ENCODE measurements around the gene CD84.
"Not testable (repeated sequence)": the region's sequence is repeated elsewhere in the genome, so short reads cannot be mapped to it uniquely, and the experiment has no call there.

The CD84 gene

GRCh38 chr1:160608941-160609340, 29.6 kb upstream of the CD84 start:
- FAIRE-seq = no peak

DNA sequence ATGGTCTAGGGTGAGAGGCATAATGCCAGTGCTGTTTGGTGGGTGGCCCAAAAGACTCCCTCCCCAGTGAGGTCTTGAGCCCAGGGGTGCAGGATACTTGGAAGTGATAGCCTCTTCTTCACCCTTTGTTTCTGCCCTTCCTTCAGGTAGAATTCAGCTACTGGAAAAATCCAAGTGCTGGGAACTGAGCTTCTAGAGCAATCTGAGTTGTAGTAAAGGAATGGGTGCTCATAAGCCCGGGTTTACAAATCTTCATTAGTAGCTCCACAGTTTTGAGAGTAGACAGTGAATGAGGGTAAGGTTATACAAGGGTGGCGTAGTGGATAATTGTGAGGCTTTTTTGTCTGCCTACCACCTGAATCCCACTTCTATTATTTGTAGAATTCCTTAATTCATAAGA, 29.2 kb upstream of the CD84 start:
- FAIRE-seq = no peak

GRCh38 chr1:160608057-160608456, 28.8 kb upstream of the CD84 start:
- no peak for FAIRE-seq

DNA sequence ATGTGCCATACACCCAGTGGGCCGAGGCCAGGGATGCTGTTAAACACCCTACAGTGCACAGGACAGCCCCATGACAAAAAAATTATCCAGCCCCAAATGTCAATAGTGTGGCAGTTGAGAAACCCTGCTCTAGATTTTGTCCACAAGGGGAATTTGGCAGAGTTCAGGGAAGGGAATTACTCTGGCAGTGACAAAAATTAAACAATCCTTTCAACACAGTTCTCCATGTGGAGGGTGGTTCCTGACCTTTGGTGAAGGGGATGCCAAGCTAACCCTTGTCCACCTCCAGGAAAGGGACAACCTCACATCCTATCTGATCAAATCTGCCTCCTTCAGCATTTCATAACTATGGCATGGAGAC, 28.4 kb upstream of the CD84 start:
- FAIRE-seq = no peak

DNA sequence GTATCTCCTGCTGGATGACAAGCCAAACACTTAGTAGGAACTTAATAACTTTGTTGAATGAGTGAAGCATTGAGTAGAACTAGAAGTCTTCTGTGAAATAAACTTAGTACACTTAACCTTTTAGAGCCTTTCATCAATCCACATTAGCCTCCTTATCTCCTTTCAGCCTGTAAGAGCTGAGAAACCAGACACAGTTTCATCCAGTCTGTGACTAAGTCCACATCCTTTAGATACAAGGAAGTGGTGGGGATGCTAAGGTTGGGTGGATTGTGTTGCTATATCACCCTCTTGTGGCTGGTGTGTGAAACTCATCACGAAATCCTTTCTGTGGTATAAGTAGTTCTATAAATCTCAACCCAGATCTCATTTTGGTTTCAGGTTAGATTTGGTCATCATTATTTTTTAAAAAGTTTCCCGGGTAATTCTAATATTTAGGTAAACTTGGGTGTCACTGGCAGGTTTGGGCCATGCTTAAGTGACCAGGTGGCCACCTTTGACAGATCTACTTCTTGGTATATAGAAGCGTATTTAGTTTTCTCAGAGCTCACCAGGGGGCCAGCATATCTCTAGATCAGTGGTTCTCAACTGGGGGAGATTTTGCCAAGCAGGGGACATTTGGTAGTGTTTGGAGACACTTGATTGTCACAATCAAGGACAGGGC, 27.8 kb upstream of the CD84 start:
- no peak for FAIRE-seq

GRCh38 chr1:160606611-160607010, 27.3 kb upstream of the CD84 start:
- no peak for FAIRE-seq

- no peak for FAIRE-seq
Observed at GRCh38 chr1:160605792-160606479, 26.6 kb upstream of the CD84 start.

DNA sequence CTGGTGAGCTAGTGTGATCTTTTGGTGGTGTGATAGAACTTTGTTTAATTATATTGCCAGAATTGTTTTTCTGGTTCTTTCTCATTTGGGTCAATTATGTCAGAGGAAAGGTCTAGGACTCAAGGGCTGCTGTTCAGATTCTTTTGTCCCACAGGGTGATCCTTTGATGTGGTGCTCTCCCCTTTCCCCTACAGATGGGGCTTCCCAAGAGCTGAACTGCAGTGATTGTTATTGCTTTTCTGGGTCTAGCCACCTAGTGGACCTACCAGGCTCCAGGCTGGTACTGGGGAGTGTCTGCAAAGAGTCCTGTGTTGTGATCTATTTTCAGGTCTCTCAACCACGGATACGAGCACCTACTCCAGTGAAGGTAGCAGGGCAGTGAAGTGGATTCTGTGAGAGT, 25.9 kb upstream of the CD84 start:
- no peak for FAIRE-seq

GRCh38 chr1:160597705-160598104, 18.4 kb upstream of the CD84 start:
- no peak for FAIRE-seq

GRCh38 chr1:160597051-160597450, 17.8 kb upstream of the CD84 start:
- FAIRE-seq = no peak

GRCh38 chr1:160590488-160590887, 11.2 kb upstream of the CD84 start:
- no peak for FAIRE-seq

DNA sequence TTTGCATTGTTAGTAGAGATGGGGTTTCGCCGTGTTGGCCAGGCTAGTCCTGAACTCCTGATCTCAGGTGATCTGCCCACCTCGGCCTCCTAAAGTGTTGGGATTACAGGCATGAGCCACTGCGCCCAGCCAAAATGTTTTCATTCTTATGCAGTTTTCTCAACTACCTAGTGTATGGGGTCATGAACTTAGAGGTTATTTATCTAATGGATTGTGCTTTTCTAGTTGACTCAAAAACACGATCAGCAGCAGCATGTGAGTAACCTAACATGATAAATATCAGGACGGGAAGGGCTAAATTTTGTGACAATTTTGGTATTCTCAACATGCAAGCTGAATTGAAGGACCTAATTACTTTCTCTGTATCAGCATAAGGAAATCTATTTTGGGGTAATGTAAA, 9.2 kb upstream of the CD84 start:
- FAIRE-seq = no peak

DNA sequence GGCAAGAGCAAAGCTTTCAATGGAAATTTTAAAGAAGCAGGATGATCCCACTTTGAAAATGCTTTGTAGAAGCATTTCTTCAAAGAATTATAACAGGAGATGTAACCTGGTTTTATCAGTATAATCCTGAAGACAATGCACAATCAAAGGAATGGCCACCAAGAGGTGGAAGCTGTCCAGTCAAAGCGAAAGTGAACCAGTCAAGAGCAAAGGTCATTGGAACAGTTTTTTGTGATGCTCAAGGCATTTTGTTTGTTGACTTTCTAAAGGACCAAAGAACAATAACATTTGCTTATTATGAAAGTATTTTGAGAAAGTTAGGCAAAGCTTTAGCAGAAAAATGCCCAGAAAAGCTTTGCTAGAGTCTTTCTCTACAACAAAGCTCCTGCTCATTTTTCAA, 5.5 kb upstream of the CD84 start:
- no peak for FAIRE-seq

DNA sequence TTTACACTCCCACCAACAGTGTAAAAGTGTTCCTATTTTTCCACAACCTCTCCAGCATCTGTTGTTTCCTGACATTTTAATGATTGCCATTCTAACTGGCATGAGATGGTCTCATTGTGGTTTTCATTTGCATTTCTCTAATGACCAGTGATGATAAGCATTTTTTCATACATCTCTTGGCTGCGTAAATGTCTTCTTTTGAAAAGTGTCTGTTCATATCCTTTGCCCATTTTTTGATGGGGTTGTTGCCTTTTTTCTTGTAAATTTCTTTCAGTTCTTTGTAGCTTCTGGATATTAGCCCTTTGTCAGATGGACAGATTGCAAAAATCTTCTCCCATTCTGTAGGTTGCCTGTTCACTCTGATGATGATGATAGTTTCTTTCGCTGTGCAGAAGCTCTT, 3.7 kb upstream of the CD84 start:
- FAIRE-seq = not testable (repeated sequence)

- no peak for FAIRE-seq
Observed at GRCh38 chr1:160581961-160582360, 2.7 kb upstream of the CD84 start.

DNA sequence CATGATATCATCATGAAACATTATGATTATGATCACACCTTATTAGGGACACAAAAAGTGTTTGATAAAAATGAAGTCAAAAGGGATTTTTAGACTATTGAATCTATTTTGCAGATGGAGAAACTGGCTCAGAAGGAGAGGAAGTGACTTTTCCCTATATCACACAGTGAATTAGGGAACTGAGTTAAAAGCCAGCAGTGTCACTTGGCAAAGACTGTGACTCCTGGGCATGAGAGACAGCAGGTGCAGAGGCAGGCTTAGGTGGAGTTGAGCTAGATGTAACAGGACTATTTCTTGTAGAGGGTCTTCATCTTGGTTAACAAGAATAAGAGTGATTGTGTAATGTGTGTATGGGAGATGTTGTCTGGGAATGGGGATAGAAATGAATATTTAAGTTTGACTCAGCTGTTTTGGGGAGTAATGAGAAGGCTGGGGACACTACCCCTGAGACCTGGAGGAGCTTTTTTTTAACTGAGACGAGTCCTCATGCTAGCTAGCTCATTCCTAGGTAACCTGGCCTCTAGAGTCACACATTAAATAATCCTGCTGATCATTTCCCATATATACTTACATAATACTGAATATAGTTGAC, 1.0 kb upstream of the CD84 start:
- FAIRE-seq = no peak

GRCh38 chr1:160578525-160579191, 638 bp downstream of the CD84 start:
- no peak for FAIRE-seq

DNA sequence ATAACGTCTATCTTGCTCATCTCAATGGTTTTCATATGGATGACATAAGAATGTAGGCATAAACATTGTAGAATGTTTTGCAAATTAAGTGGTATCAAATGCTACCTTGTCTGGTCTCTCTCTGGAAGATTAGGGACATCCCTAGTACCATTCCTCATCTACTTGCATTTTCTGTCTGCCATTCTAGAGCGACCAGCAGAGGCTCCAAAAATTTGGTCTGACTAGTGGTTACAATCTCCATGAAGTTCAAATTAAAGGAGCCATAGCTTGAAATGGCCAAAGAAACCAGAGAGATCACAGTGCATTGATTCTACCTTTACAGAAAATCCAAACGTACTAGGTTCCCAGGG, 1.1 kb downstream of the CD84 start:
- no peak for FAIRE-seq

DNA sequence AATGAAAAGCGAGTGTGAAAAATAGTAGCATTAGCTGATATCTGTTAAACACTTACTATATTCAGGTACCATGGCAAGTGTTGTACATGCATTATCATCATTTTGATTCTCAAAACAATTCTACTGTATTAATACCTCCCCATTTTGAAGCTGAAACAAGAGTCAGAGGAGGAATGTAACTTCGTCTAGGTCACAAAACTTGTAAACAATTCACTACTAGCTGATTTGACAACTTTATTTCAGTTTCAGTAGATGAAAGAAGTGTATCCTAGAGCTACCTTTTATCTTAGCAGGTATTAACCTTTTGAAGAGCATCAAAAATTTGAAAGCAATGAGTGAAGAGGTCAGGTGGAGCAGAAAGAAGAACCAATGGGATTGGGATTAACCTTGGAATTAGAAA, 1.6 kb downstream of the CD84 start:
- FAIRE-seq = no peak

- FAIRE-seq = no peak
Observed at GRCh38 chr1:160576884-160577283, 2.4 kb downstream of the CD84 start.

GRCh38 chr1:160576390-160576789, 2.9 kb downstream of the CD84 start:
- FAIRE-seq = no peak

DNA sequence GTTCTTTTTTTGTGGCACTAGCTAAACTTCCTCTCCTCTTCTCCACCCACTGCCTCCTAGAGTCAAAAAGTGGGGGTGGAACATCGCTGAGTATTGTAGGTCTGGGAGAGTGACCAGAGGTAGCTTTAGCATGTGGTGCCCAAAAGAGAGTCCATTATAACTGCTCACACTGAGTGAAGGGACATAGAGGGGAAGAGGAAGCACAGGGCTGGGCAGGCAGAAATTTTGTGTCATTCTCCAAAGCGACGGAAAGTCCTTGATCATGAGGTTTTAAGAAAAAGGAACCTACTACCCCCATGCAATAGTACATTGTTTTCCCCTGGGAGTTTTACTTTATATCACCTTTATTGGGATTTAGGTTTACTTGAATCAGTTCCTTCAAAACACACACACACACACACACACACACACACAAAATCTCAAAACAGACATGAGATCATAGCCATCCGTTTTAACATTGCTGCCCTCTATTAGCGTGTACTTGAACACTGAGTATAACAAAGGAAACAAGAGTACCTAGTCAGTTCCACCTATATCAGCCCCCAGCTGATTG, 4.1 kb downstream of the CD84 start:
- FAIRE-seq = no peak

- no peak for FAIRE-seq
Observed at GRCh38 chr1:160570840-160571239, 8.5 kb downstream of the CD84 start.

DNA sequence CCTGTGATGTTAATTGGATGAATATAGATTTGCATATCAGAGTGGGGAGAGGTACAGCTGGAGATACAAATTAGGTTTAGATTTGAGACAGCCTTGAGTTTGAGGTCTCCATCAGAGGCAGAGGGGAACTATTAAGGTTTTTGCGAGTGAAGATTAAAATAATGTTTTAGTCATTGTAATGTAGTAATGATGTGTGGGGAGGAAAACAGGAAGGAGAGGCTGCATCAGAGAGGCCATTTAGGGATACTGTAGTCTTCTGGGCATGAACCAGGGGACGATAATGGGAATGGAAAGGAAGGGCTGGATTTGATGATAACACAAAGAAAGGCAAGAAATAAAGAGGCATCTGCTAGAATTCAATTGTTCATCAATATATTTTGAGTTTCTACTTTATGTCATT, 9.5 kb downstream of the CD84 start:
- no peak for FAIRE-seq
